Memory B cell (primary cell): Measurements from ENCODE around the gene HGD.
"Not testable (repeated sequence)": the region's sequence is repeated elsewhere in the genome, so short reads cannot be mapped to it uniquely, and the experiment has no call there.

ENCODE experiments used
- ATAC-seq: fragments of 150-1000 bp; cut with Tn5 transposase; 2 replicates; pipeline ENCODE4 v1.10.0; 2021; ENCODE audit warnings: low read depth, mild to moderate bottlenecking, moderate library complexity
- DNase-seq, 2 donors: peaks; one replicate each; pipeline ENCODE4 v3.0.0; 2022; ENCODE audit warnings: low spot score in 2 of 2
- H3K27ac Mint-ChIP-seq: one replicate; pipeline ENCODE4 v1.8.0; 2022; ENCODE audit warnings: mild to moderate bottlenecking, moderate library complexity, mixed read lengths
- H3K27me3 Mint-ChIP-seq: one replicate; pipeline ENCODE4 v1.8.0; 2022; ENCODE audit warnings: mixed read lengths
- H3K36me3 Mint-ChIP-seq: one replicate; pipeline ENCODE4 v1.8.0; 2022; ENCODE audit warnings: mild to moderate bottlenecking, mixed read lengths
- H3K4me1 Mint-ChIP-seq: one replicate; pipeline ENCODE4 v1.8.0; 2022; ENCODE audit warnings: mixed read lengths
- H3K4me3 Mint-ChIP-seq: one replicate; pipeline ENCODE4 v1.8.0; 2022; ENCODE audit warnings: mild to moderate bottlenecking, moderate library complexity, mixed read lengths
- H3K9me3 Mint-ChIP-seq: one replicate; pipeline ENCODE4 v1.8.0; 2022; ENCODE audit warnings: mixed read lengths

The HGD gene

GRCh38 chr3:120682095-120682681, at the start of gene HGD:
HGD (minus strand) TSS chr3:120682239; CDS start chr3:120682111, 128 bp downstream.
- H3K27ac Mint-ChIP-seq = no peak within 1 kb of the TSS
- H3K27me3 Mint-ChIP-seq = no peaks in the 10 kb centered on the region
- ATAC-seq (no peak), DNase-seq (no peak)
- H3K9me3 Mint-ChIP-seq = no peaks in the 10 kb centered on the region
- H3K4me1 Mint-ChIP-seq = peaks cover 22% of the 10 kb centered on the region
- H3K36me3 Mint-ChIP-seq = no peaks in the 10 kb centered on the region
- H3K4me3 Mint-ChIP-seq = no peak within 1 kb of the TSS

- peak overlapping the region; percentile 82 for H3K27ac Mint-ChIP-seq
- H3K4me3 Mint-ChIP-seq = no peak overlapping the region
- DNase-seq (no peak), ATAC-seq (no peak)
- peaks cover 5% of the 10 kb centered on the region for H3K4me1 Mint-ChIP-seq
- peaks cover 14% of the 10 kb centered on the region for H3K36me3 Mint-ChIP-seq
- no peaks in the 10 kb centered on the region for H3K9me3 Mint-ChIP-seq
- H3K27me3 Mint-ChIP-seq = no peaks in the 10 kb centered on the region
These were observed 48.8 kb upstream of the HGD start for GRCh38 chr3:120730576-120731542.

- Mint-ChIP-seq H3K27me3 (no peaks in the 10 kb centered on the region), H3K36me3 (peaks cover 26% of the 10 kb centered on the region), H3K27ac (no peak overlapping the region), H3K4me3 (no peak overlapping the region), H3K4me1 (peaks cover 5% of the 10 kb centered on the region), H3K9me3 (peaks cover 2% of the 10 kb centered on the region)
- DNase-seq = no peak
- ATAC-seq = no peak
These were observed 44.8 kb upstream of the HGD start for GRCh38 chr3:120726791-120727190.

- ATAC-seq = peak; percentile 60
- H3K4me1 Mint-ChIP-seq = peaks cover 30% of the 10 kb centered on the region
These were observed 37.3 kb upstream of the HGD start for GRCh38 chr3:120719167-120719834.

GRCh38 chr3:120713262-120713661, 31.2 kb upstream of the HGD start:
- H3K4me3 Mint-ChIP-seq = no peak overlapping the region
- no peak overlapping the region for H3K27ac Mint-ChIP-seq
- H3K9me3 Mint-ChIP-seq = no peaks in the 10 kb centered on the region
- no peaks in the 10 kb centered on the region for H3K27me3 Mint-ChIP-seq
- DNase-seq (no peak), ATAC-seq (no peak)
- peaks cover 15% of the 10 kb centered on the region for H3K4me1 Mint-ChIP-seq
- H3K36me3 Mint-ChIP-seq = peaks cover 9% of the 10 kb centered on the region

More at GRCh38 chr3:120719167-120719834, 37.3 kb upstream of the HGD start:
- not testable (repeated sequence) for H3K9me3 Mint-ChIP-seq, H3K27me3 Mint-ChIP-seq
- peak; percentile 11 to 30 for DNase-seq
- Mint-ChIP-seq H3K36me3 (peaks cover 22% of the 10 kb centered on the region), H3K27ac (peak overlapping the region; percentile 66), H3K4me3 (peak overlapping the region; percentile 64)

- Mint-ChIP-seq H3K4me1 (peaks cover 14% of the 10 kb centered on the region), H3K36me3 (peaks cover 16% of the 10 kb centered on the region), H3K4me3 (no peak overlapping the region), H3K9me3 (no peaks in the 10 kb centered on the region), H3K27ac (no peak overlapping the region), H3K27me3 (no peaks in the 10 kb centered on the region)
- no peak for ATAC-seq
- no peak for DNase-seq
These were observed 28.3 kb upstream of the HGD start for GRCh38 chr3:120710369-120710768.

GRCh38 chr3:120708408-120708807, 26.4 kb upstream of the HGD start:
- H3K36me3 Mint-ChIP-seq = peaks cover 20% of the 10 kb centered on the region
- no peak overlapping the region for H3K4me3 Mint-ChIP-seq
- peaks cover 9% of the 10 kb centered on the region for H3K4me1 Mint-ChIP-seq
- H3K9me3 Mint-ChIP-seq = peaks cover under 1% of the 10 kb centered on the region
- ATAC-seq (peak; percentile 71), DNase-seq (no peak)
- H3K27ac Mint-ChIP-seq = no peak overlapping the region
- H3K27me3 Mint-ChIP-seq = no peaks in the 10 kb centered on the region

- Mint-ChIP-seq H3K27me3 (no peaks in the 10 kb centered on the region), H3K4me3 (no peak overlapping the region), H3K36me3 (peaks cover 24% of the 10 kb centered on the region), H3K4me1 (peaks cover 6% of the 10 kb centered on the region), H3K9me3 (peaks cover 3% of the 10 kb centered on the region), H3K27ac (no peak overlapping the region)
- DNase-seq (no peak), ATAC-seq (no peak)
These were observed 24.9 kb upstream of the HGD start for GRCh38 chr3:120706950-120707349.

GRCh38 chr3:120705884-120706582, 24.0 kb upstream of the HGD start:
- Mint-ChIP-seq H3K27ac (no peak overlapping the region), H3K36me3 (peaks cover 24% of the 10 kb centered on the region), H3K4me1 (peaks cover 6% of the 10 kb centered on the region), H3K9me3 (peaks cover 3% of the 10 kb centered on the region), H3K27me3 (no peaks in the 10 kb centered on the region), H3K4me3 (no peak overlapping the region)
- DNase-seq (no peak), ATAC-seq (no peak)

- Mint-ChIP-seq H3K4me3 (no peak overlapping the region), H3K27ac (no peak overlapping the region), H3K36me3 (peaks cover 24% of the 10 kb centered on the region), H3K27me3 (no peaks in the 10 kb centered on the region), H3K9me3 (peaks cover 3% of the 10 kb centered on the region), H3K4me1 (peaks cover 3% of the 10 kb centered on the region)
- DNase-seq = no peak
- no peak for ATAC-seq
These were observed 17.3 kb upstream of the HGD start for GRCh38 chr3:120699333-120699732.

- DNase-seq = no peak
- H3K27me3 Mint-ChIP-seq = no peaks in the 10 kb centered on the region
- peaks cover 13% of the 10 kb centered on the region for H3K4me1 Mint-ChIP-seq
- peaks cover 17% of the 10 kb centered on the region for H3K36me3 Mint-ChIP-seq
- no peak for ATAC-seq
- H3K4me3 Mint-ChIP-seq = no peak overlapping the region
- H3K9me3 Mint-ChIP-seq = no peaks in the 10 kb centered on the region
- peak overlapping the region; percentile 10 for H3K27ac Mint-ChIP-seq
These were observed 11.6 kb upstream of the HGD start for GRCh38 chr3:120693439-120694171.

- Mint-ChIP-seq H3K9me3 (no peaks in the 10 kb centered on the region), H3K36me3 (peaks cover 12% of the 10 kb centered on the region), H3K4me1 (peaks cover 17% of the 10 kb centered on the region), H3K27me3 (no peaks in the 10 kb centered on the region), H3K4me3 (no peak overlapping the region), H3K27ac (peak overlapping the region; percentile 75)
- ATAC-seq (no peak), DNase-seq (no peak)
These were observed 7.4 kb upstream of the HGD start for GRCh38 chr3:120689395-120689794.

- Mint-ChIP-seq H3K27me3 (no peaks in the 10 kb centered on the region), H3K4me3 (no peak overlapping the region), H3K27ac (peak overlapping the region; percentile 75), H3K9me3 (no peaks in the 10 kb centered on the region), H3K36me3 (peaks cover 6% of the 10 kb centered on the region), H3K4me1 (peaks cover 17% of the 10 kb centered on the region)
- DNase-seq (peak in 1 of 2 donors; percentile 14), ATAC-seq (peak; percentile 98)
These were observed 6.1 kb upstream of the HGD start for GRCh38 chr3:120688121-120688520.
